Activated CD4-positive, alpha-beta T cell treated with anti-CD3 and anti-CD28 coated beads for 48 hours (primary cell): ENCODE measurements around the gene EXO5.
"Not testable (repeated sequence)": the region's sequence is repeated elsewhere in the genome, so short reads cannot be mapped to it uniquely, and the experiment has no call there.

ENCODE experiments used
- DNase-seq: peaks from one replicate; pipeline ENCODE4 v3.0.0-alpha.2; 2020

EXO5 gene

GRCh38 chr1:40508375-40509341 is at the start of gene EXO5:
Gene EXO5, plus strand, starts transcription at chr1:40508767. Its CDS starts 5,778 bp downstream, at chr1:40514545.
- peak; percentile 92 for DNase-seq

GRCh38 chr1:40462956-40463590 is 45.5 kb upstream of the EXO5 start:
- DNase-seq = no peak

GRCh38 chr1:40469327-40469726 is 39.2 kb upstream of the EXO5 start:
- DNase-seq = no peak

GRCh38 chr1:40475268-40475667 is 33.3 kb upstream of the EXO5 start:
- no peak for DNase-seq

- DNase-seq = peak; percentile 75
Observed at GRCh38 chr1:40476924-40477677, 31.5 kb upstream of the EXO5 start, which contains the start of gene ZFP69. Gene ZFP69, plus strand, starts transcription at chr1:40477290. Its CDS starts 2,072 bp downstream, at chr1:40479362.

- peak; percentile 37 for DNase-seq
Observed at GRCh38 chr1:40477678-40478053, 30.9 kb upstream of the EXO5 start.

- peak; percentile 3 for DNase-seq
Observed at GRCh38 chr1:40478276-40478675, 30.3 kb upstream of the EXO5 start.

GRCh38 chr1:40479156-40479555 is 29.4 kb upstream of the EXO5 start:
- DNase-seq = peak; percentile 13

GRCh38 chr1:40495315-40495903 is 13.2 kb upstream of the EXO5 start:
- no peak for DNase-seq

GRCh38 chr1:40502651-40503050 is 5.9 kb upstream of the EXO5 start:
- not testable (repeated sequence) for DNase-seq

- no peak for DNase-seq
Observed at GRCh38 chr1:40507973-40508372, 594 bp upstream of the EXO5 start.

GRCh38 chr1:40519517-40519916 is 10.9 kb downstream of the EXO5 start:
- DNase-seq = no peak

GRCh38 chr1:40530735-40531380 is 22.3 kb downstream of the EXO5 start:
- no peak for DNase-seq

GRCh38 chr1:40531381-40532061 is 23.0 kb downstream of the EXO5 start, which contains the start of gene ZNF684:
Gene ZNF684, plus strand, starts transcription at chr1:40531637. Its CDS starts 1,530 bp downstream, at chr1:40533167.
- DNase-seq = peak; percentile 87

GRCh38 chr1:40532062-40532389 is 23.5 kb downstream of the EXO5 start:
- no peak for DNase-seq

- peak; percentile 52 for DNase-seq
Observed at GRCh38 chr1:40532844-40533424, 24.4 kb downstream of the EXO5 start.

GRCh38 chr1:40534589-40534988 is 26.0 kb downstream of the EXO5 start:
- DNase-seq = no peak

GRCh38 chr1:40535732-40536131 is 27.2 kb downstream of the EXO5 start:
- DNase-seq = no peak

GRCh38 chr1:40539338-40539737 is 30.8 kb downstream of the EXO5 start:
- no peak for DNase-seq

GRCh38 chr1:40546957-40547356 is 38.4 kb downstream of the EXO5 start:
- DNase-seq = no peak

GRCh38 chr1:40553017-40553416 is 44.5 kb downstream of the EXO5 start:
- no peak for DNase-seq
